ENCODE results near the gene SRD5A1. TPM values are rescaled to one million over a fixed set of nuclear protein-coding genes. Genes with fewer than 3 reads are reported as not detected.

SRD5A1 gene
- total and polyA plus RNA-seq, 2 experiments from 2014 or later, result 18.2 to 87.3 TPM

DNA sequence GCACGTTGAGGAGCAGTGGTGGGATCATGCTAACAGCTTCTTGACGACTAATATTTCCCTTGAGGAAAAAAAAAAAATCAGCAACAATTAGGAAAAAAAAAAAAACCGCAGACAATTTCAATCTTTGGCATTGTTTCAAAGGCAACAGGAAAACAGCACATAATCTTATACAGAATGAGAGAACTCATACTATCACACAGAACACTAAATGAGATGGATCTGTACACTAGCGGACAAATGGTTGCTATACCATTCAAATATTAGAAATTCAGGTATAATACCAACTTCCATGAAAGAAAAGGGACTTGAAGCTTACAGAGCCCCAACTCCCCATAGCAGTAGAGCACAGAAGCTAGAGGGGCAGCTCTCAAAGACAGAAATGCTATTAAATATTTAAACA is 10.0 kb upstream of the SRD5A1 start:
- Histone ChIP-seq H3K79me2 (replicated peaks; ENCODE audit: insufficient read depth) (peaks cover 92% of the 10 kb centered on the region), H3K4me3 (no peak overlapping the region), H3K4me2 (no peak overlapping the region), H4K20me1 (replicated peaks; ENCODE audit: insufficient read depth) (peaks cover 57% of the 10 kb centered on the region), H3K9me2 (ENCODE audit: insufficient read depth) (no peaks in the 10 kb centered on the region), H3K27me3 (ENCODE audit: insufficient read depth) (no peaks in the 10 kb centered on the region), H3K27ac (ENCODE audit: low read depth) (no peak overlapping the region), H2AFZ (no peak overlapping the region), H3F3A (replicated peaks; ENCODE audit: low read depth) (no peaks in the 10 kb centered on the region), H3K4me1 (ENCODE audit: insufficient read depth) (no peaks in the 10 kb centered on the region), H3K36me3 (ENCODE audit: insufficient read depth) (peaks cover 52% of the 10 kb centered on the region)
- ATAC-seq (no peak), DNase-seq (ENCODE audit: low spot score) (no peak)
- H3K27me3 Mint-ChIP-seq (ENCODE audit: insufficient read depth, low read depth, poor library complexity), result peaks cover 2% of the 10 kb centered on the region
- peaks cover 78% of the 10 kb centered on the region for H3K36me3 Mint-ChIP-seq (ENCODE audit: low read depth)
- no peak overlapping the region for H3K4me3 Mint-ChIP-seq
- H3K27ac Mint-ChIP-seq, result no peak overlapping the region
- TF ChIP-seq EZH2 (IDR thresholded peaks at IDR 0.05; ENCODE audit: low read depth, unreplicated experiment) (no peak), CREB1 (CRISPR knock-in tag; IDR thresholded peaks at IDR 0.05; ENCODE audit: low read depth) (no peak), JUNB (IDR thresholded peaks at IDR 0.05; ENCODE audit: unreplicated experiment) (no peak), EZH2phosphoT487 (IDR thresholded peaks at IDR 0.05; ENCODE audit: unreplicated experiment) (no peak), NANOG (IDR thresholded peaks at IDR 0.05; ENCODE audit: borderline replicate concordance) (no peak), STAT1 (IDR thresholded peaks at IDR 0.05; ENCODE audit: unreplicated experiment) (no peak), POLR2AphosphoS5 (IDR thresholded peaks at IDR 0.05; ENCODE audit: low read depth) (no peak), ZNF331 (CRISPR knock-in tag; IDR thresholded peaks at IDR 0.05; ENCODE audit: low read depth) (no peak), ZNF114 (CRISPR knock-in tag; IDR thresholded peaks at IDR 0.05) (no peak)
- TF ChIP-seq, protein P1, sequence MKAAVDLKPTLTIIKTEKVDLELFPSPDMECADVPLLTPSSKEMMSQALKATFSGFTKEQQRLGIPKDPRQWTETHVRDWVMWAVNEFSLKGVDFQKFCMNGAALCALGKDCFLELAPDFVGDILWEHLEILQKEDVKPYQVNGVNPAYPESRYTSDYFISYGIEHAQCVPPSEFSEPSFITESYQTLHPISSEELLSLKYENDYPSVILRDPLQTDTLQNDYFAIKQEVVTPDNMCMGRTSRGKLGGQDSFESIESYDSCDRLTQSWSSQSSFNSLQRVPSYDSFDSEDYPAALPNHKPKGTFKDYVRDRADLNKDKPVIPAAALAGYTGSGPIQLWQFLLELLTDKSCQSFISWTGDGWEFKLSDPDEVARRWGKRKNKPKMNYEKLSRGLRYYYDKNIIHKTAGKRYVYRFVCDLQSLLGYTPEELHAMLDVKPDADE (IDR thresholded peaks at IDR 0.05), result no peak
- TF ChIP-seq, protein P2, sequence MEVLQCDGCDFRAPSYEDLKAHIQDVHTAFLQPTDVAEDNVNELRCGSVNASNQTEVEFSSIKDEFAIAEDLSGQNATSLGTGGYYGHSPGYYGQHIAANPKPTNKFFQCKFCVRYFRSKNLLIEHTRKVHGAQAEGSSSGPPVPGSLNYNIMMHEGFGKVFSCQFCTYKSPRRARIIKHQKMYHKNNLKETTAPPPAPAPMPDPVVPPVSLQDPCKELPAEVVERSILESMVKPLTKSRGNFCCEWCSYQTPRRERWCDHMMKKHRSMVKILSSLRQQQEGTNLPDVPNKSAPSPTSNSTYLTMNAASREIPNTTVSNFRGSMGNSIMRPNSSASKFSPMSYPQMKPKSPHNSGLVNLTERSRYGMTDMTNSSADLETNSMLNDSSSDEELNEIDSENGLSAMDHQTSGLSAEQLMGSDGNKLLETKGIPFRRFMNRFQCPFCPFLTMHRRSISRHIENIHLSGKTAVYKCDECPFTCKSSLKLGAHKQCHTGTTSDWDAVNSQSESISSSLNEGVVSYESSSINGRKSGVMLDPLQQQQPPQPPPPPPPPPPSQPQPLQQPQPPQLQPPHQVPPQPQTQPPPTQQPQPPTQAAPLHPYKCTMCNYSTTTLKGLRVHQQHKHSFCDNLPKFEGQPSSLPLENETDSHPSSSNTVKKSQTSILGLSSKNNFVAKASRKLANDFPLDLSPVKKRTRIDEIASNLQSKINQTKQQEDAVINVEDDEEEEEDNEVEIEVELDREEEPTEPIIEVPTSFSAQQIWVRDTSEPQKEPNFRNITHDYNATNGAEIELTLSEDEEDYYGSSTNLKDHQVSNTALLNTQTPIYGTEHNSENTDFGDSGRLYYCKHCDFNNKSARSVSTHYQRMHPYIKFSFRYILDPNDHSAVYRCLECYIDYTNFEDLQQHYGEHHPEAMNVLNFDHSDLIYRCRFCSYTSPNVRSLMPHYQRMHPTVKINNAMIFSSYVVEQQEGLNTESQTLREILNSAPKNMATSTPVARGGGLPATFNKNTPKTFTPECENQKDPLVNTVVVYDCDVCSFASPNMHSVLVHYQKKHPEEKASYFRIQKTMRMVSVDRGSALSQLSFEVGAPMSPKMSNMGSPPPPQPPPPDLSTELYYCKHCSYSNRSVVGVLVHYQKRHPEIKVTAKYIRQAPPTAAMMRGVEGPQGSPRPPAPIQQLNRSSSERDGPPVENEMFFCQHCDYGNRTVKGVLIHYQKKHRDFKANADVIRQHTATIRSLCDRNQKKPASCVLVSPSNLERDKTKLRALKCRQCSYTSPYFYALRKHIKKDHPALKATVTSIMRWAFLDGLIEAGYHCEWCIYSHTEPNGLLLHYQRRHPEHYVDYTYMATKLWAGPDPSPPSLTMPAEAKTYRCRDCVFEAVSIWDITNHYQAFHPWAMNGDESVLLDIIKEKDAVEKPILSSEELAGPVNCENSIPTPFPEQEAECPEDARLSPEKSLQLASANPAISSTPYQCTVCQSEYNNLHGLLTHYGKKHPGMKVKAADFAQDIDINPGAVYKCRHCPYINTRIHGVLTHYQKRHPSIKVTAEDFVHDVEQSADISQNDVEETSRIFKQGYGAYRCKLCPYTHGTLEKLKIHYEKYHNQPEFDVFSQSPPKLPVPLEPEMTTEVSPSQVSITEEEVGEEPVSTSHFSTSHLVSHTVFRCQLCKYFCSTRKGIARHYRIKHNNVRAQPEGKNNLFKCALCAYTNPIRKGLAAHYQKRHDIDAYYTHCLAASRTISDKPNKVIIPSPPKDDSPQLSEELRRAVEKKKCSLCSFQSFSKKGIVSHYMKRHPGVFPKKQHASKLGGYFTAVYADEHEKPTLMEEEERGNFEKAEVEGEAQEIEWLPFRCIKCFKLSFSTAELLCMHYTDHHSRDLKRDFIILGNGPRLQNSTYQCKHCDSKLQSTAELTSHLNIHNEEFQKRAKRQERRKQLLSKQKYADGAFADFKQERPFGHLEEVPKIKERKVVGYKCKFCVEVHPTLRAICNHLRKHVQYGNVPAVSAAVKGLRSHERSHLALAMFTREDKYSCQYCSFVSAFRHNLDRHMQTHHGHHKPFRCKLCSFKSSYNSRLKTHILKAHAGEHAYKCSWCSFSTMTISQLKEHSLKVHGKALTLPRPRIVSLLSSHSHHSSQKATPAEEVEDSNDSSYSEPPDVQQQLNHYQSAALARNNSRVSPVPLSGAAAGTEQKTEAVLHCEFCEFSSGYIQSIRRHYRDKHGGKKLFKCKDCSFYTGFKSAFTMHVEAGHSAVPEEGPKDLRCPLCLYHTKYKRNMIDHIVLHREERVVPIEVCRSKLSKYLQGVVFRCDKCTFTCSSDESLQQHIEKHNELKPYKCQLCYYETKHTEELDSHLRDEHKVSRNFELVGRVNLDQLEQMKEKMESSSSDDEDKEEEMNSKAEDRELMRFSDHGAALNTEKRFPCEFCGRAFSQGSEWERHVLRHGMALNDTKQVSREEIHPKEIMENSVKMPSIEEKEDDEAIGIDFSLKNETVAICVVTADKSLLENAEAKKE (CRISPR knock-in tag; IDR thresholded peaks at IDR 0.05), result no peak
- TF ChIP-seq, protein P3, sequence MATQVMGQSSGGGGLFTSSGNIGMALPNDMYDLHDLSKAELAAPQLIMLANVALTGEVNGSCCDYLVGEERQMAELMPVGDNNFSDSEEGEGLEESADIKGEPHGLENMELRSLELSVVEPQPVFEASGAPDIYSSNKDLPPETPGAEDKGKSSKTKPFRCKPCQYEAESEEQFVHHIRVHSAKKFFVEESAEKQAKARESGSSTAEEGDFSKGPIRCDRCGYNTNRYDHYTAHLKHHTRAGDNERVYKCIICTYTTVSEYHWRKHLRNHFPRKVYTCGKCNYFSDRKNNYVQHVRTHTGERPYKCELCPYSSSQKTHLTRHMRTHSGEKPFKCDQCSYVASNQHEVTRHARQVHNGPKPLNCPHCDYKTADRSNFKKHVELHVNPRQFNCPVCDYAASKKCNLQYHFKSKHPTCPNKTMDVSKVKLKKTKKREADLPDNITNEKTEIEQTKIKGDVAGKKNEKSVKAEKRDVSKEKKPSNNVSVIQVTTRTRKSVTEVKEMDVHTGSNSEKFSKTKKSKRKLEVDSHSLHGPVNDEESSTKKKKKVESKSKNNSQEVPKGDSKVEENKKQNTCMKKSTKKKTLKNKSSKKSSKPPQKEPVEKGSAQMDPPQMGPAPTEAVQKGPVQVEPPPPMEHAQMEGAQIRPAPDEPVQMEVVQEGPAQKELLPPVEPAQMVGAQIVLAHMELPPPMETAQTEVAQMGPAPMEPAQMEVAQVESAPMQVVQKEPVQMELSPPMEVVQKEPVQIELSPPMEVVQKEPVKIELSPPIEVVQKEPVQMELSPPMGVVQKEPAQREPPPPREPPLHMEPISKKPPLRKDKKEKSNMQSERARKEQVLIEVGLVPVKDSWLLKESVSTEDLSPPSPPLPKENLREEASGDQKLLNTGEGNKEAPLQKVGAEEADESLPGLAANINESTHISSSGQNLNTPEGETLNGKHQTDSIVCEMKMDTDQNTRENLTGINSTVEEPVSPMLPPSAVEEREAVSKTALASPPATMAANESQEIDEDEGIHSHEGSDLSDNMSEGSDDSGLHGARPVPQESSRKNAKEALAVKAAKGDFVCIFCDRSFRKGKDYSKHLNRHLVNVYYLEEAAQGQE (IDR thresholded peaks at IDR 0.05; ENCODE audit: unreplicated experiment), result no peak
- TF ChIP-seq, protein P4, sequence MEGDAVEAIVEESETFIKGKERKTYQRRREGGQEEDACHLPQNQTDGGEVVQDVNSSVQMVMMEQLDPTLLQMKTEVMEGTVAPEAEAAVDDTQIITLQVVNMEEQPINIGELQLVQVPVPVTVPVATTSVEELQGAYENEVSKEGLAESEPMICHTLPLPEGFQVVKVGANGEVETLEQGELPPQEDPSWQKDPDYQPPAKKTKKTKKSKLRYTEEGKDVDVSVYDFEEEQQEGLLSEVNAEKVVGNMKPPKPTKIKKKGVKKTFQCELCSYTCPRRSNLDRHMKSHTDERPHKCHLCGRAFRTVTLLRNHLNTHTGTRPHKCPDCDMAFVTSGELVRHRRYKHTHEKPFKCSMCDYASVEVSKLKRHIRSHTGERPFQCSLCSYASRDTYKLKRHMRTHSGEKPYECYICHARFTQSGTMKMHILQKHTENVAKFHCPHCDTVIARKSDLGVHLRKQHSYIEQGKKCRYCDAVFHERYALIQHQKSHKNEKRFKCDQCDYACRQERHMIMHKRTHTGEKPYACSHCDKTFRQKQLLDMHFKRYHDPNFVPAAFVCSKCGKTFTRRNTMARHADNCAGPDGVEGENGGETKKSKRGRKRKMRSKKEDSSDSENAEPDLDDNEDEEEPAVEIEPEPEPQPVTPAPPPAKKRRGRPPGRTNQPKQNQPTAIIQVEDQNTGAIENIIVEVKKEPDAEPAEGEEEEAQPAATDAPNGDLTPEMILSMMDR (conservative IDR thresholded peaks at IDR 0.05; ENCODE audit: low read depth in 2 of 2), result no peak
- H3K9me3 Mint-ChIP-seq, result no peaks in the 10 kb centered on the region
- H3K4me1 Mint-ChIP-seq, result no peaks in the 10 kb centered on the region
